Fibroblast of skin of scalp (primary cell): ENCODE results near the gene ABCC4.
"Not testable (repeated sequence)": the region's sequence is repeated elsewhere in the genome, so short reads cannot be mapped to it uniquely, and the experiment has no call there.

Experiments
- DNase-seq: peaks from one replicate; pipeline ENCODE4 v3.0.0-alpha.2; 2013

Gene ABCC4

DNA sequence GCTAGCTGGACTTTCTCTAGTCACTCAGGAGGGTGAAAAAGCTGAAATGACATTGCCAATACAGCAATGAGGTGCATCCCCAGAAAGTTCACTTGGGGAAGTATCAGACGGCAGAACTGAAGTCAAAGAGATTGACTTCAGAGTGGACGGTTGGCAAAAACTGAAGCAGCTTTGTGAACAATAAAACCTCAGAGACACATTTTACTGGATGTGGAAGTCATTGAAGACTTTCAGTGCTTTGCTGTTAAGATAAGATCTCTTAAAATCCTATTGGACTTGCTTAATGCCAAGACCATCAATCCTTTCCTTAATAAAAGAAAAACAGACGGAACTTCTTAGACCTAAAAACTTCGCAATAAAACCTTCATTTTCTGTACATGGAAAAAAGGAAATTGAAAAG lies 103.7 kb downstream of the ABCC4 start:
- no peak for DNase-seq

DNA sequence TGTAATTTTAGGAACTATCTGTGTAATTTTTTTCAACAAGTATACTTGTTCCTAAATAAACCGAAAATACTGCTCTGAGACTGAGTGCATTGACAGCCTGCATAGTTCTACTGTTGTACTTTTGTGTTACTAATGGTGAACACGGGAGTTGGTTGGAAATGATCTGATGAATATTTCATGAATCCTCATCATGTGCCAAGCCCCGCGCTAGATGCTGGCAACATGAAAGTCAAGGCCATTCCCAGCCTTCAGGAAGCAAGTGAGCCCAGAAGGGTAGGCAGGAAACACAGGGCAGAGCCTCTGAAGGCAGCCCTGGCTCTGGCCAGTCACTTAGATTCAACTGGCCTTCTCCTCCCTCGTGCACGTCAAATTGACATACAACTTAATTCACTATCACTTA lies 106.1 kb downstream of the ABCC4 start:
- no peak for DNase-seq

DNA sequence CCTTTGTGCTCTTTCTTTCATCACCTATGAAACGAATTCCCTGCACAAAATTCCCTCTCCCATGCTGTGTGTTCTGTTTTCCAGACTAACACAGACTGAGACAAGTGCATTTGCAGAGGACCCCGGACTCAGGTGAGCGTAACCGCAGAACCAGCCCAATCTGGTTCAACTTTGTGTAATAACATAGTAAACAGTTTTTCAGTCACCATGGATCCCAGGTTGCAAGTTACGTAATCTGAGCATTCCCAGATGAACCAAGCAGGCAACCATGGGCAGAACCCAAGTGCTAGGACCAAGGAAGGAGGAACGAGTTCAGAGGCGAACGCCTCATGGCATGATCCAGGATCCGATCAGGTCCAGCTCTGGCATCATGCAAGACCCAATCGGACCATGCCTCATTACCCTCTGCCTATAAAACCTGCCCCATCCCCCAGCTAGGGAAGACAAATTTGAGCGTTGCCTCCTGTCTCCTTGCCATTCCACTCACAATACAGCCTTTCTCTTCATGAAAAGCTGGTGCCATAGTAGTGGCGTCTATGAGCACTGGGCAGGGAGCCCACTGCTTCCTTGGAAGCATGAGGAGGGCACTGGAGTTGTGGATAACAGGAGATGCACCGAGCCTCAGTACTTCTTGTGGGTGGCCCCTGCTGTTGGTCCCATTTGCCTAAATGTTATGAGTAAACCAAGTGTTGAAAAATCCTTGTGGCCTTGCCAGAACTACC lies 107.6 kb downstream of the ABCC4 start:
- no peak for DNase-seq

DNA sequence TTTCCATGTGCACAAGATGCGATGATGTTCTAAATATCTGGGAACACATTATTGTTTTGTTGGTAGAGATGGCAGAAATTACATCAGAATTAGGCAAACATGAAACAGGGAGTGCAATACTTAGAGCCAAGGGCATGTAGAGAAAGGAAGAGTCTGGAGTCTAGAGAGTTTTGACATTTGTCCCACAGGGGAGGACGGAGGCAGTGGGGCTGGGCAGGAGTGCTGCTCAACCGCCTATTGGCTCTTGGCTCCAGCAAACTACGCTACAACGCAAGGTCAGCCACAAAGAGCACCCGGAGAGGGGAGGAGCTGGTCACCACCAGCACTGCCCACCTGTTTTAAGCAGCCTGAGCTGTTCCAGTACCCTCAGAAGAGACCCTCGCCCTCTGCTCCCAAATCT lies 108.3 kb downstream of the ABCC4 start:
- no peak for DNase-seq

DNA sequence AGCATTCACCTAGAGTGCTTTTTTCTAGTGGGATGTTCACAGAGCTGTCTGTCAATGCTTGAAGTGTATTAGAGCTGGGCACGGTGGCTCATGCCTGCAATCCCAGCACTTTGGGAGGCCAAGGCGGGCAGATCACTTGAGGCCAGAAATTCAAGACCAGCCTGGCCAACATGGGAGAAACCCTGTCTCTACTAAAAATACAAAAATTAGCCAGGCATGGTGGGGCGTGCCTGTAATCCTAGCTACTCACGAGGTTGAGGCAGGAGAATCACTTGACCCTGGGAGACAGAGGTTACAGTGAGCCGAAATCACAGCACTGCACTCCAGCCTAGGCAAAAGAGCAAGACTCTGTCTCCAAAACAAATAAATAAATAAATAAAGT lies 108.7 kb downstream of the ABCC4 start:
- not testable (repeated sequence) for DNase-seq

DNA sequence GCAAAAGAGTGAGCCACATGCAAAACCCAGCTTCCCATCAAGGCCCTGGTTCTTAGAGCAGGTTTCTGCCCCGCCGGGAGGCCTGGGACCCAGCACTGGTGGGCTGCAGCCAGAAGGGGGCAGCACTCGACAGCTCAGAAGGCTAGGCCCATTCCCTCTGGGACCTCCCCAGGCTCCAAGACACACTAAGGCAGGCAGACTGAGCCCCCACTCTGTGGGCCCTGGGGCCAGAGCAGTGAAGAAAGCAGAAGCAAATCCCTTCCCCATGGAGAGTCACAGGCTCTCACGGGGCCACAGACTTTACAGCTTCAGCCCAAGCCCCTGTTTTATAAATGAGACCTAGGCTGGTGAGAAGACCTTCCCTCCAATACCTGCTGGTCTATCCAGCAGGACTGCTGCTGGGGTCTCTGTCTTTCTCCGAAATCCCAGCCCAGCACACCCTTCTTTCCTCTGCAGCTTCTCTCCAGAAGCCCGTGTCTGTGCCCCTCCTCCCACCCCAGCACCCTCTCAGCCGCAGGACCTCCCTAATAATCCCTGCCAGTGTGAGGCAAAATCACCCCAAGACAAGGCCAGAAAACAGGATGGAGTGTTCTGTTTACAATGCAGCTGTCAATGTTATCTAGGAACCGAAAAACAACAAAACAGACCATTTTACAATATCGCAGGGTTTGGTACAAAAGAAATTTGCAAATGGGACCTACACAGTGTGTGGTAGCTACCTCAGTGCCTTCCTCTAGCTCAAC lies 109.3 kb downstream of the ABCC4 start:
- peak; percentile 74 for DNase-seq

DNA sequence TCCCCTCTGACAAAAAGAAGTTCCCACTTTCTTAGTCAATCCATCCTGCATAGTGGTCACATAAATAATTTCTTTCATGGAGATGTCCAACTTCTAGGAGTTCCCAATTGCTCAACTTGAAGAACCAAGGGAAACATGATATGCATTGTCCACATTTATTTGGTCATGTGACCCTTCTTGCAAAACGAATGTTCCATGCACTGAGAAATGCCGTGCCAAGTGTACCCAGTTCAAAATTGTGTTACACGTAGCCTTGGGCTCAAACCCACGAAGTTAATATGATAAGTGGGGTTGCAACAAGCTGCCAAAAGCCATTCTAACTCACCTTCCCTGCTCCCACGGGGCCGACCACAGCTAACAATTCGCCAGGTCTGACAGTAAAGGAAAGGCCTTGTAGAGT lies 113.1 kb downstream of the ABCC4 start:
- no peak for DNase-seq

DNA sequence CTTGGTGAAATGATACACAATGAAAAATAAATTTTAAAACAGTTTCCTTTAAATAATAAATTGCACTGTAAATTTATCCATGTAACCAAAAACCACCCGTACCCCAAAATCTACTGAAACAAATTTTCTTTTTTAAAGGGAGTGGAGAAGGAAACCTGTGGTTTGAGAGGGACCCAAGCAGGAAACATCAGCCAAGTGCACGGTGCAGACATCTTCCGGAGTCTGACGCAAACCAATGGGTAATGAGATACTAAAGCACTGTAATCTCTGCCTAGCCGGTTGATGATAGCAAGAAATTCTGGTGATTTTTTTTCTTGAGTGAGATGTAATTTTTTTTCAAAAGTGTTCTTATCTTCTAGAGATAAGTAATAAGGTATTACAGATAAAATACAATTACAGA lies 115.4 kb downstream of the ABCC4 start:
- DNase-seq, result no peak

DNA sequence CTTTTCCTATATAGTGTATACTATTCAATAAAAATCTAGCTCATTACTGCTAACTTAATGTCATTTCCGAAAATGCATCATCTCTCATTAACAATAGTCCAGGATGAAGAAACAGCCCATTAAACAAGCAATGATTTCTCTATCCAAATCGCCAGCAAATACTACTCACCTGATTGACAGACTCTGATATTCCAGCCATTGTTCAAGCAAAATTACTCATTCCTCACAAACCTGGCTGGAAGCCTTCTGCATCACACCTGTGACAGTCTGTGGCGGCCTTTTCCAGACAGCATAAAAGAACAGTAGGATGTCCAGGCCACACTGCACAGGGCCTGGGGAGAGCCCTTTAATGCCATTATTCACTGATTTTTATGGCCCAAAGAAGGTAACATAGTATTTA lies 115.9 kb downstream of the ABCC4 start:
- DNase-seq, result no peak

DNA sequence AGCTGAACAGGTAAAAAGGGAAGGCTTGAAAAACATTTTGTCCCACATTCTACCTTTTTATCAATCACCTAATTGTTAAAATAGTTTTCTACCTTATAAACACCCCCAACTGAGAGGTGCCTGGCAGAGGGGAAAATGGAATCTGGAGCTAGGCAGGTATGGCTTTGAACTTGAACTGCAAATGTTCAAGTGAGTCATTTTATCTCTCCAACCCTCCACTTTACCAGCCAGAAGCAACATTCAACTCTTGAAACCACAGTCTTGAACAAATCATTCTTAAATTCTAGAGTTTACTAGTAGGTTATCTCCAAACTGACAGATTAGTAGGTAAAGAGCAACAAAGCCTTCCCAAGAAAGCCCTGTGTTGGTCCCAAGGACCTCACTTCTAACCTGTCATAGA lies 116.9 kb downstream of the ABCC4 start:
- no peak for DNase-seq

DNA sequence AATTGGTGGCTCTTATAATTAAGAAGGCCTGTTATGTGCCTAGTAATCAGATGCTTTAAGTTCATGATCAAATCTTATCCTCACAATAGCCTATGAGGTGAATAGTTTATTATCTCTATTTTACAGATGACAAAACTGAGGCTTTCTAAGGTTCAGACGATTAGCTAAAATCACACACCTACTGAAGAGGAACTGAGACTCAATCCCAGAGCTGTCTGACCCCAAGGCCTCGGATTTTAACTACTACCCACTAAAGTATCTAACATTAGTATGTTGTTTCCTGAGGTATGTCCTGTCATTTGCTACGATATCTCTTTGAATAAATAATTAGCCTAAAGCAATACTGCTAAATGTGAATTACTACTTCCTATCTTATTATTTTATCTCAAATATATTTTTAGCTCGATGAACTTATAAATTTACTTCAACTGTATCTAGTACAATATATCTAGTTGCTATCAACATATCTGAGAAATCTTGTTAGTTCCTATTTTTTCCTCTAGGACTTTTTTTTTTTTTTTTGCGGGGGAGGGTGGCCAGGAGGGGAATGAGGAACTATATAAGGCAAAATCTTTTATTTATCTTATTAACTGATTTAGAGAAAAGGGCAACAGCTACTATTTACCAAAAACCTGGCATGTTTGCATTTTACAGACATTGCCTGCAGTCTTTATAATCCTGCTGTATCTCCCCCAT lies 118.5 kb downstream of the ABCC4 start:
- no peak for DNase-seq

DNA sequence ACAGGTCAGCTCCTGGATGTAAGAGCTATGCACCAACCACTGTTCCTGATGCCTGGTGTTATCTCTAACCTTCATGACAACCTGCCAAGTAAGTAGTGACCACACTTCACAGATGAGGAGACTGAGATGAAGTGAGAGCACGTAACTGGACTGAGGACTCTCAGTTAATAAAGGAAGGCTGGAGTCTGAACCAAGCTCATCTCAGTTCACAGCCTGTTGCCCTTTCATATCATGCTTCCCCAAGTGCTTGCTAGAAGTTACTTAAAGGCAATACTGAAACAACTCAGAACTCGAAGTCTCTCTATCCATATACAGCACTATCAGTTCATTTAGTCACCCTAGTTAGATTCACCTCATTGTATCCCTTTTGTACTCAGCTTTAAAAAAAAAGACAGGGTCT lies 119.7 kb downstream of the ABCC4 start:
- no peak for DNase-seq

DNA sequence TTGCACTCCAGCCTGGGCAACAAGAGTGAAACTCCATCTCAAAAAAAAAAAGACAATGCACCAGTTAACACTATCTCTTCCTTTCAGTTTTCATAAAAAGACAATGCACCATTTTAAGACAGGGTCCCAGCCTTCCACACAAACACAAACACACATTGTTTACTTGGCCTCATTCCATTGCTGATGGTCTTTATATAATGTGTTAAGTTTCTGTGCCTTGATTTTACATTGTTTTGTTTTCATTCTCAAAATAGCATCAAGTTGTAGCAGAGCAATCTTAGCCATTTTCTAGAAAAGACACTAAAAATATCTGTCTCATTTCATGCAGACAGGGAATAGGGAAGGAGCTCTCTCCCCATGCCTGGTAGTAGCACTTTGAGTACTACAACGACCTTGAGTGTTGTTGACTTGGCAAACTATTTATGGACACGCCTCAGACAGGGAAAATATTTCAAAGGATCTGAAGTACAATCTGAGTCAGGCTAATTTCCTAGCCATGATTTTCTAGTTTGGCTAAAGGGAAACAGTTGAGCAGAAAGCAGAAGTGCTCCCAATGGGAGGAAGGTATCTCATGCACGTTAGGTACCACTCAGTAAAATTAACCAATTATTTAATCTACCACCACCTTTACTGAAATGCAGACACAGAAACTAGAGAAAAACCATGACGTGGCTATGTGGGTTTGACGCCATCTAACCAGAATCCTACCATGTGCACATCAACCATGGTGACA lies 120.6 kb downstream of the ABCC4 start:
- DNase-seq, result no peak

DNA sequence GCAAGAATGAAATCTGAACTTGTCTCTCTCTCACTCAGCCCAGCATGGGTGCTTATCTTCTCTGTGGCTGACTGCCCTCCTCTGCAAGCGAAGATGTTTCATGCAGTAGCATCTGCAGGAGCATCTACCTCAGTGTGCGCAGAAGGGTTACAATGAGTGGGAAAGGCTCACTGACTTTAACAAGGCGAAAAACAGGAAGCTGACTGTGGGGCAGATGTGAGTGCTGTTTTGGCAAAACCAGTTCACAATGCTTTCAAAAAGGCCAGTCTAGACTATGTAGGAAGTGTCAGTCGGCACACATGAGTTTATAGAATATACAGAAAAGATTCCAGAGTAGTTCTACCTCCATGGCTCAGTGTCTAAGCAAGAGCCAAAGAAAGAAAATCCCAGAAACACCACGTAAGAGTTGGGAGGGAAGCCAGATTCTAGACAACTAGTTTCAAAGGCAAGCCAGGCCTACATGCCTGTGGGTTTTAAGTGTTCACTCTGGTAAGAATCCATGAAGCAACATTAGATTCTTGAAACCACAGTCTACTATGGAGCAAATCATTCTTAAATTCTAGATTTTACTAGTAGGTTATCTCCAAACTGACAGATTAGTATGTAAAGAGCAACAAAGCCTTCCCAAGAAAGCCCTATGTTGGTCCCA lies 124.5 kb downstream of the ABCC4 start:
- DNase-seq, result no peak

DNA sequence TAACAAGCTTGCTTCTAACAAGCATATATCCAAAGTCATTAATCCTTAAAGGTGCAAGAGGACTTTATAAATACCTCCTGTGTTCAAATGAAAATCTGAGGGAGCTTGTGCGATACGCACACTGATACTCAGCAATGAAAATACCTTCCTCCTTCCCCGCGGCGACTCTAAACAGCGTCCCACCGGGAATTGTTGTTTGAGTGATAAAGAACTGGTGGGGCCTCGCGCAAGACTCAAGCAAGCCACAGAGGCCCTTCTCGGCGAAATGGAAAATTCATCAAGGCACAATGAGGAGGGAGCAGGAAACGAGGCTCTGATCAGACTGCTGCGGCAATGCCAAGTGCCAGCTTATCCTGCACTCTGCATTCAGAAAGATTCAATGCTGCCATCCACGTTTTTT lies 126.7 kb downstream of the ABCC4 start:
- DNase-seq, result no peak

DNA sequence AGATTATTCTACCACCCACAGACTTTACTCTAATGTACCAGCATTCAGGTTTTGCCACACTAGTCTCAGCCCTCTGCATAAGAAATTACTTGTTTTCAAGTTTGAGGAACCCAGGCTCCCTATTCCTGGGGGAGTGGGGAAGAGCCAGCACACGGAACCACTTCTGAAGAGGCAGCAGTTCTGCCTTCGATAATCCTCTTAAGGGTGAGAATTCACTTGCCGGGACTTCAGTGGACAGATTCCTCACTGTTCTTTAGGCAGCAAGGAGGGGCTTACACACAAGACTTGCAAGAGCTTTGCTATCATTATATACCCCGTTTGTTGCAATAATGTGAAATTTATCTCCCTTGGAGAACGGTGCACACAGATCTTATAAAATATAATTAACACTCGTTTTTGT lies 133.1 kb downstream of the ABCC4 start:
- no peak for DNase-seq

DNA sequence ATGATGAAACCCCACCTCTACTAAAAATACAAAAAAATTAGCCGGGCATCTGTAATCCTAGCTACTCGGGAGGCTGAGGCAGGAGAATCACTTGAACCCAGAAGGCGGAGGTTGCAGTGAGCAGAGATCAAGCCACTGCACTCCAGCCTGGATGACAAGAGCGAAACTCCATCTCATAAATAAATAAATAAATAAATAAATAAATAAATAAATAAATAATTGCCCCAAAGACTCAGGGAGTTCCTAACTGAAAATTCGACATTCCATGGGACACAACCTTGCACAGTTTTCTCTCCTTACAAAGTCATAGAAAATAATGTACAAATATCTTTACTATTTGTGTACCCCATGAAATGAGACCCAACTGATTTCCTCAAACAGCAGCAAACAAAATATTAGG lies 134.2 kb downstream of the ABCC4 start:
- not testable (repeated sequence) for DNase-seq

DNA sequence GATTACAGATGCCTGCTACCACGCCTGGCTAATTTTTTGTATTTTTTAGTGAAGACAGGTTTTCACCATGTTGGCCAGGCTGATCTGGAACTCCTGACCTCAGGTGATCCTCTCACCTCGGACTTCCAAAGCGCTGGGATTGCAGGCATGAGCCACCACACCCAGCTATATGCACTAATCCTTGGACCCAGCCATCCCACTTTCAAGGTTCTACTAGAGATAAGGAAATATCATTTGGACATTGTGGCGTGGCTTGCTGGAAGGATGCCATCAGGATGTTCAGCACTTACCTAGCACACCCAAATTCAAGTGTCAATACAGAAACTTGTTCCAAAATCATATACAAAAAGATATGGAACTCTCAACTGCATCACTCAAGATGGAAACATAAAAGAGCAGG lies 136.4 kb downstream of the ABCC4 start:
- no peak for DNase-seq

DNA sequence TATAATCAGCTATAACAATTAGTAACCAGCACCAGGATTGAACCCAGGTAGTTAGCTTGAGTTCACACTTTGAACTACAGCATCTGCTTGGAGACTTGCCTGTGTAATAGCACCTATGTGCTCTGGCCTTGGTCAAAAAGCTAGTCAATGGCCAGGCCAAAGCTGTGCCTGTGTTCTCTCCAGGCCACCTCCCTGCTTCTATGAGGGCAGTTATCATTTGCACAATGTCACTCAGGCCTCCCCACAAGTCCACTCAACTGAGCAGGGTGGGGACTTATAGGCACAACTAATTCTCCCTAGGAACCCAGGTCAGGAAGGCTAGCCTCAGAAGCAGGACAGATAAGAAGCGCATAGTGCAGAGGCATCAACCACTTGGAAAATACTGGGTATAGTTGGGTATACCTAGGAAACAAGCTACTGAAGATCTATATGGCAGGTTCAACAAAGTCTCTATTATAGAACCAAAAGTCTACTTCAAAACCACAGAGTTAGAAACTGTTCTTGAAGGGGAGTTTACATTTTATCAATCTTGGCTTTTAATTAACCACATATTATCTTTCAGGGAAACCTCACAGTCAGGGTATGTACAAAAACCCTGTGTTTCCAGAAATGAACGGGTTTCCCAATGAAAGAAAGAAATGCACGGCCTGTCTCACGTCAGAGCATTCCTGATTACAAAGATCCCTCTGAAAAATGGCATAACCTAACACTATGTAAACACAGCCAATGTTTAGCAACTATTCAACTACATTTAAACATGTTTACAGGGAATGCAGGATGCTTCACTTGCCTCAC lies 140.9 kb downstream of the ABCC4 start:
- DNase-seq, result no peak

DNA sequence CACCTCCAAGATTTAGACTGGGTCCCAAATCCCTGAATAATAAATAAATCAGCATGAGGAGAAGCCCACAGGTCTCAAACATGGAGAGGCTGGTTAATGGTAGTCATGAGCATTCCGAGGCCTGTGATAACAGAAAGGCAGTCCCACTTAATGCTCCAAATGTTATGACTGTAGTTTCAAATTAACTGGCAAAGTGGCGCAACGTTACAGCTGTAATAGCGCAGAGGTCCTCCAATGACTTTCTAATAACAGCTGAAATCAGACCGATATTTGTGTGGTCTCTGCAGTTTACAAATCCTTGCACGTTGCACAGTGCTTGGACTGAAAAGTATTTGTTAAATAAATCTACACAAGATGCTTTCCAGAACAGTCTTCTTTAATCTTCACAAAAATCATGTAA lies 141.8 kb downstream of the ABCC4 start:
- DNase-seq, result no peak

DNA sequence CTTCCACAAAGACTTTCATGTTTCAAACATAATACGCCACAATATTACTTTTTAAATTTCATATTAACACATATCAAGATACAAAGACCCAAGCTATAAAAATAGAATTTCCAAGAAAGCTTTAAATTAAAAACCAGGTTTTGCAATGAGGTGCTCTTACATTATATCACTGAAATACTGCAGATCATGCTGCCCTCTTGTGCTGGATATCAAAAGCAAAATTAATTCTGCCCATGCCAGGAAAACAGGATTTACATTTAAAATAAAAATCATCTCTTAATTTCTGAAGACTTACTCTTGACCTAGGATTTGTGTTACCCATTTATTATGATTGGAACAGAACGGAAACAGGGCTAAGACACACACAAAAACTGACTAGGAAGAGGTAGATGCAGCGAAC lies 145.0 kb downstream of the ABCC4 start:
- DNase-seq, result peak; percentile 14

DNA sequence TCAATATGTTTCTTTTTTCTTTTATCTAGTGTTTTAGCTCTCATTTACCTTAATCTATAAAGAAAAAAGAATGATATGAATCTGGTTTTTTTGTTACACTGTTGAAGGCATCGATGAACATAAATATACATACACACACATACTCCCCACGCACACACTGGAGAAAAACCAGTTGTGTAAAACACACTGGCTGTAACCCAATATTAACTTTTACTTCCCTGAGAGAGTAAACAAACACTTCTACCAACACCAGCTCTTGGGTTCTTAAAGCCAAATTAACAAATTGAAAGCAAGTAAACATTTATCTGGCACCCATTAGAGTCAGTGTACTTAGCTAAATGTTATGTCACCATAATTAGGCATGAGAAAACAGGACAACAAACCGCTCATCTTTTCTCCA lies 145.7 kb downstream of the ABCC4 start:
- DNase-seq, result no peak
